SK-N-SH treated with all-trans-retinoic acid at 6 μM for 48 hours (cell line): Measurements from ENCODE around the gene ZBTB39.

ENCODE experiments used
- ARNTL ChIP-seq: fragments of 450-650 bp; formaldehyde crosslinking; IDR thresholded peaks from 2 replicates; pipeline ENCODE4 v1.5.0; 2020; ENCODE audit warnings: low read depth, mild to moderate bottlenecking, moderate library complexity, borderline replicate concordance
- BACH2 ChIP-seq: fragments of 250-450 bp; sonication (Bioruptor Pico); IDR thresholded peaks from 2 replicates; pipeline ENCODE4 v1.9.0; 2021; ENCODE audit warnings: mild to moderate bottlenecking, borderline replicate concordance
- ISL1 ChIP-seq: fragments of 250-450 bp; sonication (Bioruptor Pico); IDR thresholded peaks from 2 replicates; pipeline ENCODE4 v2.1.2; 2022; ENCODE audit warnings: mild to moderate bottlenecking, moderate library complexity
- PPARA ChIP-seq: fragments of 250-450 bp; sonication (Bioruptor Pico); IDR thresholded peaks from 2 replicates; pipeline ENCODE4 v1.5.0; 2020; ENCODE audit warnings: mild to moderate bottlenecking, borderline replicate concordance
- SNAI2 ChIP-seq: fragments of 250-450 bp; sonication (Bioruptor Pico); IDR thresholded peaks from 2 replicates; pipeline ENCODE4 v1.5.0; 2020; ENCODE audit warnings: mild to moderate bottlenecking, moderate library complexity
- TCF4 ChIP-seq: fragments of 250-450 bp; sonication (Bioruptor Pico); IDR thresholded peaks from 2 replicates; pipeline ENCODE4 v1.8.0; 2021; ENCODE audit warnings: mild to moderate bottlenecking, moderate library complexity, borderline replicate concordance
- ZC3H10 ChIP-seq: fragments of 250-450 bp; sonication (Bioruptor Pico); IDR thresholded peaks from 2 replicates; pipeline ENCODE4 v1.5.1; 2021; ENCODE audit warnings: mild to moderate bottlenecking, moderate library complexity
- ZFP30 ChIP-seq: fragments of 450-650 bp; formaldehyde crosslinking; IDR thresholded peaks from 2 replicates; pipeline ENCODE4 v1.5.0; 2022; ENCODE audit warnings: mild to moderate bottlenecking, moderate library complexity
- ZNF8 ChIP-seq: fragments of 450-650 bp; formaldehyde crosslinking; IDR thresholded peaks from 2 replicates; pipeline ENCODE4 v1.5.0; 2020; ENCODE audit warnings: mild to moderate bottlenecking, moderate library complexity
- TF ChIP-seq, protein P1 (sequence below): fragments of 250-450 bp; sonication (Bioruptor Pico); IDR thresholded peaks from 2 replicates; pipeline ENCODE4 v1.5.0; 2020; ENCODE audit warnings: mild to moderate bottlenecking, moderate library complexity
- TF ChIP-seq, protein P2 (sequence below): fragments of 250-450 bp; sonication (Bioruptor Pico); IDR thresholded peaks from 2 replicates; pipeline ENCODE4 v1.5.1; 2021; ENCODE audit warnings: mild to moderate bottlenecking, moderate library complexity

DNA sequence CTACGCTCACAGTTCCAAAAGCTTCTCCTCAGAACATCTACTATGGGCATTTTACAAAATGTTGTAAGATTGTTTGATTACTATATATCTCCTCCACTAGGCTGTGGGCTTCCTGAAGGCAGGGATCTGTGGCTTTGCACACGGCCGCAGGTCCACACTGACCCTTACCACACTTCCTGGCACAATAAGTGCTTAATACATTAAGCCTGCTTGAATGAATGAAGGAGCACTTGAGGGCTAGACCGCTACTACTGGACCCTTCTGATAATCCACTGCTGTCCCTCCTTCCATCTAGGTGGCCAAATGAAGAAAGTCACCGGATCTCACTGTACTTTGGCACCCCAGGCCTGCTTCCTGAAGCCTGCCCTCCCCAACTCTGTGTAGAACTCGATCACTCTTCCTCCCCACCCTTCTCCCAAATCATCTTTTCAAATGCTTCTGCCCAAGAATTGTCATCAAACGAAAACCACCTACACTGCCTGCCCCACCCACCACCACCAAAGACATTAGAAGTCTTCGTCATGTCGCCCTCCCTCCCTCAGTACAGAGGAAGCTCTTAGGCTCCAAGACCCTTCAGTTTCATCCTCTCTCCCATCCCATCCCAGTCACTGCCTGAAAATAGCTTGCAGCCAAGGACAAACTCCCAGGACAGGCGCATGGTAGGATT, 596 bp upstream of the ZBTB39 start:
- no peak for TF ChIP-seq ZNF8 (CRISPR knock-in tag)
- TF ChIP-seq, protein P1, sequence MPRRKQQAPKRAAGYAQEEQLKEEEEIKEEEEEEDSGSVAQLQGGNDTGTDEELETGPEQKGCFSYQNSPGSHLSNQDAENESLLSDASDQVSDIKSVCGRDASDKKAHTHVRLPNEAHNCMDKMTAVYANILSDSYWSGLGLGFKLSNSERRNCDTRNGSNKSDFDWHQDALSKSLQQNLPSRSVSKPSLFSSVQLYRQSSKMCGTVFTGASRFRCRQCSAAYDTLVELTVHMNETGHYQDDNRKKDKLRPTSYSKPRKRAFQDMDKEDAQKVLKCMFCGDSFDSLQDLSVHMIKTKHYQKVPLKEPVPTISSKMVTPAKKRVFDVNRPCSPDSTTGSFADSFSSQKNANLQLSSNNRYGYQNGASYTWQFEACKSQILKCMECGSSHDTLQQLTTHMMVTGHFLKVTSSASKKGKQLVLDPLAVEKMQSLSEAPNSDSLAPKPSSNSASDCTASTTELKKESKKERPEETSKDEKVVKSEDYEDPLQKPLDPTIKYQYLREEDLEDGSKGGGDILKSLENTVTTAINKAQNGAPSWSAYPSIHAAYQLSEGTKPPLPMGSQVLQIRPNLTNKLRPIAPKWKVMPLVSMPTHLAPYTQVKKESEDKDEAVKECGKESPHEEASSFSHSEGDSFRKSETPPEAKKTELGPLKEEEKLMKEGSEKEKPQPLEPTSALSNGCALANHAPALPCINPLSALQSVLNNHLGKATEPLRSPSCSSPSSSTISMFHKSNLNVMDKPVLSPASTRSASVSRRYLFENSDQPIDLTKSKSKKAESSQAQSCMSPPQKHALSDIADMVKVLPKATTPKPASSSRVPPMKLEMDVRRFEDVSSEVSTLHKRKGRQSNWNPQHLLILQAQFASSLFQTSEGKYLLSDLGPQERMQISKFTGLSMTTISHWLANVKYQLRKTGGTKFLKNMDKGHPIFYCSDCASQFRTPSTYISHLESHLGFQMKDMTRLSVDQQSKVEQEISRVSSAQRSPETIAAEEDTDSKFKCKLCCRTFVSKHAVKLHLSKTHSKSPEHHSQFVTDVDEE, result no peak
- TF ChIP-seq PPARA (CRISPR knock-in tag), result no peak
- no peak for TF ChIP-seq ARNTL (CRISPR knock-in tag)
- TF ChIP-seq ZFP30 (CRISPR knock-in tag), result no peak
- no peak for TF ChIP-seq BACH2 (CRISPR knock-in tag)
- TF ChIP-seq TCF4 (CRISPR knock-in tag), result no peak
- TF ChIP-seq, protein P2, sequence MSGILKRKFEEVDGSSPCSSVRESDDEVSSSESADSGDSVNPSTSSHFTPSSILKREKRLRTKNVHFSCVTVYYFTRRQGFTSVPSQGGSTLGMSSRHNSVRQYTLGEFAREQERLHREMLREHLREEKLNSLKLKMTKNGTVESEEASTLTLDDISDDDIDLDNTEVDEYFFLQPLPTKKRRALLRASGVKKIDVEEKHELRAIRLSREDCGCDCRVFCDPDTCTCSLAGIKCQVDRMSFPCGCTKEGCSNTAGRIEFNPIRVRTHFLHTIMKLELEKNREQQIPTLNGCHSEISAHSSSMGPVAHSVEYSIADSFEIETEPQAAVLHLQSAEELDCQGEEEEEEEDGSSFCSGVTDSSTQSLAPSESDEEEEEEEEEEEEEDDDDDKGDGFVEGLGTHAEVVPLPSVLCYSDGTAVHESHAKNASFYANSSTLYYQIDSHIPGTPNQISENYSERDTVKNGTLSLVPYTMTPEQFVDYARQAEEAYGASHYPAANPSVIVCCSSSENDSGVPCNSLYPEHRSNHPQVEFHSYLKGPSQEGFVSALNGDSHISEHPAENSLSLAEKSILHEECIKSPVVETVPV (CRISPR knock-in tag), result no peak
- TF ChIP-seq ZC3H10 (CRISPR knock-in tag), result no peak
- TF ChIP-seq SNAI2 (CRISPR knock-in tag), result no peak
- TF ChIP-seq ISL1 (CRISPR knock-in tag), result no peak
